Activated effector memory CD4-positive, alpha-beta T cell treated with Interleukin-2 at 50 U/mL for 16 hours (primary cell): Measurements from ENCODE around the gene ROBO2.

Source experiments
- DNase-seq: peaks from one replicate; pipeline ENCODE4 v3.0.0-alpha.2; 2020

ROBO2 gene

GRCh38 chr3:77601823-77602415 is 562.0 kb downstream of the ROBO2 start:
- no peak for DNase-seq

DNA sequence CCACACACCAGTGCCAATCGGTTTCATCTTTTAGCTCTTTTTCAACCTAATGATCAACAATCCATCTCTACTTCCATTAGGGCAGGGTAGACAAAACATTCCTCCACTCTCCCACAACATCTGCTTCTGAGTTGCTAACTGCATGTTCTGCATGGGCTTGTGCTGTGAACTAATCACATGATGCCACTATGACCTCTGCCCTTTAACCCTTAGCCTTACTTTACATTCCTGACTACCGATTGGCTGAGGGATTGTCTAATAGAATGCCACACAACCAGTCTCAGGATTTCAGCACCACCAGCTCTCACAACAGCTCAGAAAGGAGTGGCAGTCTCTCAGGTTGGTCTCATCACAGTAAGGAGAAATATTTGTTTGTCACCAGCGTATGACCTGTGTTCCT is 562.8 kb downstream of the ROBO2 start:
- no peak for DNase-seq

DNA sequence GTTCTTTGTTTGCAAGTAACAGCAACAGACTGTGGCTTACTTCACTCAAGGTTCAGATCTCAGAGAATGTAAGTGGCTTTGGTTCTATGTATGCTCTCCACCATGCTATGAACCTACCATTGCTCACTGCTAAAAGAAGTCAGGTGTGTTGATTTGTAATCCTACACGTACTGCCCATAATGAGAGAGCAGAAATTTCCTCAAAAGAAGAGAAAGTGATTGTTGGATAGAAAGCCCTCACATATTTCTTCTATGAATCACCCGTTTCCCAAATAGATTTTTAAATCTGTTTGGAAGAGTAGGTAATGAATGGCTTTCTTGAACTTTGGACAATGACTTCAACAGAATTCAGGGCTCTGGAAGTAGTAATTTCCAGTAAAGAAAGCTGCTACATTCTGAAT is 565.4 kb downstream of the ROBO2 start:
- no peak for DNase-seq

- no peak for DNase-seq
These were observed 566.0 kb downstream of the ROBO2 start for GRCh38 chr3:77605865-77606264.

DNA sequence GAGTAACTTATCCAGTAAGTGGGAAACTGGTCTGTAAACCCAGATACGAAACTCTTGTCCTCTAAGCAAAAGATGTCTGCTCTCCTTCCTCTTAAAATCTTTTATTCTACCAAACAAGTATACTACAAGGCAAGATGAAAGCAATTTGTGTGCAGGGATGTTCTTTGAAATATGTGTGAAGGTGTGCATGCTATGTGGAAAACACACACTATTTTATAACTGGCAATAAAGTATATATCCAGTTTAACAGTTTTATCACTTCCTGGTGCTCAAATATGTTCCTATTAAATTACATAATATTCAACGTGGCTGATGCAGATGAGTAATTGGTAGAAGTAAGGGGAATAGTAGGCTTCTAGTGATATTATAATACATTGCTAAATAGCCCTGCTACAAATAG is 566.5 kb downstream of the ROBO2 start:
- DNase-seq = no peak

- no peak for DNase-seq
These were observed 578.8 kb downstream of the ROBO2 start for GRCh38 chr3:77618686-77619085.

DNA sequence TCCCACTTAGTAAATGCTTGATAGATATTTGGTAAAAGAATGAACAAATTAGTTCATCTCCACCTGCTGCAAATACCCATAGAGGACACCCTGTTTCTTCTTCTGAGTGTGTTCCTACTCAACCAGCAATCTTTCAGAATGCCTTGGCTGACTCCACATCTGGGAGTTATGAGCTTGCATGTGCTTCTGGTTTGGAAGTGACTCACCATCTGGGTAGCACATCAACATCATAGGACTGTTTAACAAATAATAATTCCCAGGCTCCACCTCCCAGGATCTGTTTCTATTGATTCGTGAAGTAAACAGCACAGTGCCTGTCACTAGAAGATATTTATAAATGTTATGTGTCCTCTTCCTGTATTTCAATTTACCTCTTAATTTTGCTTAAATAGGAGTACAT is 580.1 kb downstream of the ROBO2 start:
- DNase-seq = no peak

- no peak for DNase-seq
These were observed 583.6 kb downstream of the ROBO2 start for GRCh38 chr3:77623500-77623899.

GRCh38 chr3:77626157-77626556 is 586.3 kb downstream of the ROBO2 start:
- no peak for DNase-seq

GRCh38 chr3:77648214-77648613 is 608.3 kb downstream of the ROBO2 start:
- DNase-seq = no peak

DNA sequence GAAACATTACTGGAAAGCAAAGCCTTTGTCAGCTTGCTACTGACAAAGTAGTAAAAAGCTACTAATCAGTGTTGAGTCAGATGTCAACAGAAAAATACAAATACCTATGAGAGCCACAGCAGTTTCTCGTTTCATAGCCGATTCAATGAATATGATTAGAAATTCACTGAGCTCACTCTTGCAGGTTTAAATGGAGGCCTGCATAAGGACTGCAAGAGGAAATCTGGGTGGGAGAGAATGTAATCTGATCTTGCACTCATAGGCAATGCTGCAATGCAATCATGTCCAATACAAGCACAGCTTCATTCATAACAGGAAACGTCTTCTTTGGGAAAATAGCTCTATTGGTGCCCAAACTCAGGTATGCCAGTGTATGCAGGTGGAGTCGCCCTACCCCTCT is 608.8 kb downstream of the ROBO2 start:
- DNase-seq = no peak

DNA sequence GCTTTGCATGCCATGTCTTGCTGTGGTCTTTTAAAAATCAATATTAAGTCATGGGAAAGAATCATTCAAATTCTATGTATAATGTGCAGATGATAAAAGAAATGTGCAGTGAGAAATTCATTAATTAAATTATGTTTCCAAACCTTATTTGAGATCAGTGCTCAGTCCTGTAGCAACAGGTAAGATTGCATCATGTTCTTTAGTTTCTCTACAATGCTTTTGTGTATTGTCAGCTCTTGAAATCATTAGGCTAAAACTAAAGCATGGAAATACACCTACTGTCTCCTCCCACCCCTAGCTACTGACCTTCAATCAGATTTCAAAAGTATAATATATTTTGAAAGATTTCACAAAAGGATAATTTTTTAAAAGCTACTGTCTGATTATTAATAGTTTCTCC is 612.7 kb downstream of the ROBO2 start:
- DNase-seq = no peak

DNA sequence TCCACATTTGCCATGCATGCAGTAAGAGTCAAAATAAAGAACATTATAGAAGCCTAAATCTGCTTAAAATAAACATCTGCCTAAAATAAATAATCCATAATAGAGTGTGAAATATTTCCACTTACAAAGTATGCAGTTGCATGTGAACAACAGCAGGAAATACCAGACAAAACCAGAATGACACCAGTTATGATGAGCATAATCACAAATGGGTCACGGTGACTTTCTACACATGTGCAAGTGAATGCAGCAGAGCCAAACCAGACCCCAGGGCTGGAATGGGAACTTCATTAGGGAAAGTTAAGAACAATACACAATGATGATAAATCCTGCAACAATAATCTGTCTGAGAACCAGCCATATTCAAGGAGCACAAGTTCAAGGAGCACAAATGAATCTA is 615.5 kb downstream of the ROBO2 start:
- DNase-seq = no peak

DNA sequence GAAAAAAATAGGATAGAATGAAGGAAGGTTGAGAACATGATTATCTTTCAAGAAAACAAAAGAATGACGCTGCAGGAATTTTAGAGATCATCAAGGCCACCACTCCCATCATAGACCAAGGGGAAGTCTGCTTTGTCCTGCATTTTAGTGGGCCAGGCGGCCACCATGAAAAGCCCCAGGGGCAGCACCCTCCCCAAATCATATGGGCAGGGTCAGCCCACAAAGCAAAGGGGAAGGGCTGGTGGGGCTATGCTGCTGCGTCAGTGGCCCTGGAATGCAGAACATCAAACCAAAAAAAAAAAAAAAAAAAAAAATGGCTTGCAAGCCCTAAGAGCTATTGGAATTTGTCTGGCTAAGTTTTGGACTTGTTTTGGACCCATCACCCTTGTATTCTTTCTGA is 620.8 kb downstream of the ROBO2 start:
- DNase-seq = no peak

- no peak for DNase-seq
These were observed 628.0 kb downstream of the ROBO2 start for GRCh38 chr3:77667901-77668300.

GRCh38 chr3:77668376-77668775 is 628.5 kb downstream of the ROBO2 start:
- no peak for DNase-seq

- DNase-seq = no peak
These were observed 632.1 kb downstream of the ROBO2 start for GRCh38 chr3:77672016-77672415.

GRCh38 chr3:77682162-77682561 is 642.3 kb downstream of the ROBO2 start:
- no peak for DNase-seq

DNA sequence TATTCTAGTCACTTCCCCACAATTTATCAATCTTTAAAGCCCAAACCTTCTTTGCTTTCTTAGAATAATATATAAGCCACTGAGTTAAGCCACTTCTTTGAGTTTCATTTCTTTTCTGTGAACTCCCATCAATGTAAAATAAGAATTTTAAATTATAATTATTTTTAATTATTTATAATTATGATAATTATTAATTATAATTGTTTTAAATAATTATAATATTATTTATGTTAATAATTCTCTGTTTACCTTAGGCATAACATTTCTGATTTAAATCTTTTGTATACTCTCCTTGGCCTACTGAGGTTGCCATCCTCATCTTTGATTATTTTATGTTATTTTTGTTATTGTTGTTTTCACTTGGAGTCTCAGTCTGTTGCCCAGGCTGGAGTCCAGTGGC is 644.2 kb downstream of the ROBO2 start:
- DNase-seq = no peak

- DNase-seq = no peak
These were observed 645.8 kb downstream of the ROBO2 start for GRCh38 chr3:77685713-77686112.

DNA sequence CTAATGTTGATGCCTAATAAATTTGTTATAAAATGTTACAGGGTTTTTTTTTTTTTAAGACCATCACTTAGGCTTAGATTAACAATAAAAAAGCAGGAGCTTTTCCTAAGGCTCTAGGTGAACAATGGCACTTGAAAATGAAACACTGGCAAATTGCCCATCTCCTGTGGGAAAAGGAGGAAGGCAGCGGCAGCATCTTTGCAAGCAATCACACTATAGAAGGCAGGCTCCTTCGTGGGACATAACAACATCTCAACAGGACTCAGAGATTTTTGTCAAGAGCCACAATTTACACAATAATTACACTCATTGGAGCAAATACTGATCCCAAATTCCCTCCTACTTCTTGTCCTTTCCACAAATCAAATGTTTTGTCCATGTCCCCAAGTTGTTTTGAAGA is 646.7 kb downstream of the ROBO2 start:
- DNase-seq = no peak

DNA sequence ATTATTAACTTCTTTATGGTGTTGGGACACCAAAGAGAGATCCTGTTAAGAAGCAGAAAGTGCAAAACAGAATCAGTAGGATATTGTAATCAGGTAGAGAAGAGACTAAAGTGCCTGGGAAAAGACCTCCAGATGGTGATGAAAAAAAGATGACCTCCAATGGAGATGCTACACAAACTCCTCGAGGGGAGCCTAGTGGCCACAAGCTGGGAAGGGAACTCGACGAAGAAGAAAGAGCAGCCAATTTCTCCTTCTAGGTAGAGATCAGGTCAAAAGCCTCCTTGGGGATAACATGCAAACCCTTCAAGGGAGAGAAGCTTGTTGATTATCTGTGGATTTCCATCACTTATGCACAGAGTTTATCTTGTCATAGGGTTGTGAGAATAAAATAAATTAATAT is 647.6 kb downstream of the ROBO2 start:
- no peak for DNase-seq

- DNase-seq = no peak
These were observed 650.5 kb downstream of the ROBO2 start for GRCh38 chr3:77690284-77690845.

DNA sequence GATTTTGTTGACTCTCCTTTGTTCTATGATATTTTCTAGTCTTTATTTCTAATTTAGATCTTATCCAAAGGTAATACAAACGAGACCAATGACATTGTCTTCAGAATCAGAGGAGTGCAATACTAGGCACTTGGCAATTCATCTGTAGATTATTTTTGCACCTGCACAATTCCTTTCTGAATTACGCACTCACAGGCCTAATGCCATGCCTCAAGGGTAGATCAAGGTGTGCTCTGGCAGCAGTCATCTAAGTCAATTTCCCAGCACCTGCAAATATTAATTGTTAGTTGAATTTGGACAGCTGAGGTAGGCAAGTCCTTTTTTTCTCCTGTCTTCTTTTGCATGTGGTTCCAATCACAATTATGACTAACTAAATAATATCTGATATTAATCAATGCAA is 653.2 kb downstream of the ROBO2 start:
- no peak for DNase-seq

DNA sequence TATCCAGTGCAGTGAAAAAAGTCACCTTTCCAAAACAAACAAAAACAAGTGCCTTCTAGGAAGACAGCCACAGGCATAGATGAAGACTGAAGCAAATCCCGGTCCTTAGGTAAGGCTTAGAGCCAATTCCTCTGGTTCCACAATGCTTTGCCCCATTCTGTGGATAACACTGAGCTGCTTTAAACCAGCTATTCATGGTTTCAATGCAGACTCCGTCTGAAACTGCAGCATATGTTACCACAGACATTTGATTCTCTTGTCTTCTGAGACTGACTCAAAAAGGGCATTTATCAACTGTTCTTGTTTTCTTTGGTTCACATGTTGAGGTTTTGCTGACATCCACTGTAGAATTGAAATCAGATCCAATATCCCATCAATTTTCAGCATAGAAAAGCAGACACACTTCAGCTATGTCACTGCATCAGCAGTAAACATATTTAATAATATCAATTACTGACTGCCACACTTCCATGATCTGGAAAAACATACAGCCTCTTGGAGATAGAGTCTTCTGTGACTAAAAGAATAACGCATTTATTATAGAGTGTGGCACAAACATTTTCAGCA is 659.3 kb downstream of the ROBO2 start:
- DNase-seq = no peak
